Measurements from ENCODE around the gene MAP2.

Gene MAP2

DNA sequence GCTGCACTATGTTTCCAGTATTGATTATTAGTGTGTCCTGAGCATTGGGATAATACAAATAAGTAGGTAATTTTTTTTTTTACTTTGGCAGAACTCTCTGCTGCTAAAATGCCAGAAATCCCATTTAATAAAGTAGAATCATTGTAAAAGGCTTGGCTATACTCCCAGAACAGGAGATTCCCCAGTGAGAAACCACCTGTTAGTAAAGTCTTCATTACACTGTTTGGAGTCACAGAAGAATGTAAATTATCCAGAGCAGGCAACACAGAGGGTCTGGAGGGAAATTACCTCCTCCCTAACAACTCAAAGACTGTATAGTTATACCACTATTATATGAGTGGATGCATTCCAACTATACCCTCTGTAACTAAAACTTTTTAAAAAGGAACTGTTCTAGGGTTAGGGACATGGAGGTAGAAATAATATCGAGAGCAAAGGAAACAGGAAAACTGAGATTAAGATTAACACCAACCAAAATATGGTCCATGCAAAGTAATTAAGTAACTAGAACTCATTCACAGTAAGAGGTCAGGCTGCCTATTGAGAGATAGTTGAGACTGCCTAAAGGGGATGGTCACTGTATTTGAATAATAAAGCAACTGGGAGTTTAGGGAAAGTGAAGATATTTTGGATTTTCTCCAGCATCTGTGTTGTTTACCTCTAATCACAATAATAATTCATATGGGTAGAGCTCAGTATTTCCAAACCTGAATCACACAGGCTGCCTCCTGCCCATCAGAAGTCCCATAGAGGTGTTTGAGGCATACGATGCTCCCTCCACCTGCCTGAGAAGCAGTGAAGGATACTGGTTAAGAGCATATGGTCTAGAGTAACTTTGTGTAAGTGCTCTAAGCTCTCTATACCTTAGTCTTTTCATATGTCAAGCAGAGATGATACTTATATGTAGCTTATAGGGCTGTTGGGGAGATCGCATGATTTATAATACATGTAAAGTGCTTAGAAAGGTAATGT is 34.4 kb downstream of the MAP2 start:
- H3K27ac ChIP-seq: no peak overlapping the region
- TF ChIP-seq Cebpa-rat (IDR thresholded peaks at IDR 0.05): no peak
- H3K9ac ChIP-seq: no peak overlapping the region
- no peaks in the 10 kb centered on the region for H4K20me1 ChIP-seq
- no peaks in the 10 kb centered on the region for H3K27me3 ChIP-seq
- no peaks in the 10 kb centered on the region for H3K36me3 ChIP-seq
- H3K4me3 ChIP-seq: no peak overlapping the region
- no peak overlapping the region for H3K4me2 ChIP-seq
- H3K9me3 ChIP-seq: no peaks in the 10 kb centered on the region; the same call in 1 of the 2 replicates
- peaks cover 6% of the 10 kb centered on the region; the same call in 1 of the 2 replicates for H3K4me1 ChIP-seq

DNA sequence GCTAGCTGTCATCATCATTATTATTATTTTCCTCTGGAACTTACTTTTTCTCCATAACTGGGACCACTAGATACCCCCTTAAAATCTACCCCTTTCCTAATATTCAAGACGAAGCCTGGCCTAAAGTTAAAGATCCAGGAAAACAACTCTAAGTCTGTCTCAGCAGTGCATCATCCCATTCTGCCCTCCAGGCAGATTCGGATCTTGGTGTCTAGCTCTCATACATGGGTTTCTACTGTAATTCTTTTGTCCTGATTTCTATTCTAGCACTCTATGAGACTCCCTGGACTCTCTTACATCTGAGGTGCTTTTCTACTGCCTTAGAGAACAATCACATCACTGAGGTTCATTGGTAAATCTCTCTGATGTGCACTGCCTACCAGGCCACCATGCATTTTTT is 35.5 kb downstream of the MAP2 start:
- no peak overlapping the region for H3K4me3 ChIP-seq
- H3K36me3 ChIP-seq: no peaks in the 10 kb centered on the region
- TF ChIP-seq Cebpa-rat (IDR thresholded peaks at IDR 0.05): no peak
- H4K20me1 ChIP-seq: no peaks in the 10 kb centered on the region
- no peaks in the 10 kb centered on the region for H3K9me3 ChIP-seq
- H3K27ac ChIP-seq: no peak overlapping the region
- H3K4me2 ChIP-seq: no peak overlapping the region
- peaks cover 12% of the 10 kb centered on the region; the same call in 1 of the 2 replicates for H3K4me1 ChIP-seq
- no peaks in the 10 kb centered on the region for H3K27me3 ChIP-seq
- no peak overlapping the region for H3K9ac ChIP-seq

DNA sequence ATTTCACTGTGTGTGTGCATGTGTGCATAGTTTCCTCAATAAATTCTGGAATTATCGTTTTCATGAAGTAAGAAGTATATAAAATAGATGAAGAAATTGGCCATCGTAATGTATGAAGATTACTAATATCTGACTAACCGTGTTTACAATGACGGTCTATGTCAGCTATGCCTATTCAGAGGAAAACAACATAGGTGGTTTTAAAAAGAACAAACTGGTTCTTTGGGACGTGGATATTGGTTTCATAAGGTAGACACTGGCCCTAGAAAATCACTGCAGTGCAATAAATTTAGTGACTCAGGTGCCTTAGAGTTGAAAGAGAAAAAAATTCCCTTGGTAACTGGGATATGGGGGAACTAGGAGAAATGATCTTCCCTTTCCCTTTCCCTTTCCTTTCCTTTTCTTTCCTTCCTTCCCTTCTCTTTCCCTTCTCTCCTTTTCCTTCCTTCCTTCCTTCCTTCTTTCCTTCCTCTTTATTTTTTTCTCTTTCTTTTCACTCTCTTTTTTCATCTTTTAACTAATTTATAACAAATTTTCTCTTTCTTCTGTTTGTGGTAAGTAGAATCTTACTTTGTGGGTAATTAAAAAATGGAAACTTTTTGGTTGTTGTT is 36.4 kb downstream of the MAP2 start:
- no peaks in the 10 kb centered on the region for H3K27me3 ChIP-seq
- no peak overlapping the region for H3K27ac ChIP-seq
- no peaks in the 10 kb centered on the region for H3K9me3 ChIP-seq
- H3K4me2 ChIP-seq: no peak overlapping the region
- H3K4me1 ChIP-seq: peaks cover 12% of the 10 kb centered on the region; the same call in 1 of the 2 replicates
- no peak for TF ChIP-seq Cebpa-rat (IDR thresholded peaks at IDR 0.05)
- H4K20me1 ChIP-seq: no peaks in the 10 kb centered on the region
- no peaks in the 10 kb centered on the region for H3K36me3 ChIP-seq
- H3K4me3 ChIP-seq: no peak overlapping the region
- no peak overlapping the region for H3K9ac ChIP-seq

DNA sequence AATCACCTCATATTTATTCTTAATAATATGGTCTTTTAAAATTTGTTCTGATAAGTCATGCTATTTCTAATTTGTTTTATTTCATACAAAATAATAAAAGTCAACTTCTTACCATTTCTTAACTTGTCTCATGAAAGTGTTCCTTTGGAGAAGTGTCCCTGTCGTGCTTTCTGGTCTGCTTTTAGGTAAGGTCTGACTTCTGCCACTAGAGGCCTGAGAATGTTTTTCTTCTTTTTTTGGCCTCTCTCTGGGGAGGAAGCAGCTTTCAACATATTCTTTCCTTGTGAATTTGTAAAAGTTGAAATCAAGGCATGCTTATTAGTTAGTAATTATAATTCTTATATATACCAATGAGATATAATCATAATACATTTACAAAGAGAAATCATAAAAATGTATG is 39.4 kb downstream of the MAP2 start:
- H3K9me3 ChIP-seq: no peaks in the 10 kb centered on the region

DNA sequence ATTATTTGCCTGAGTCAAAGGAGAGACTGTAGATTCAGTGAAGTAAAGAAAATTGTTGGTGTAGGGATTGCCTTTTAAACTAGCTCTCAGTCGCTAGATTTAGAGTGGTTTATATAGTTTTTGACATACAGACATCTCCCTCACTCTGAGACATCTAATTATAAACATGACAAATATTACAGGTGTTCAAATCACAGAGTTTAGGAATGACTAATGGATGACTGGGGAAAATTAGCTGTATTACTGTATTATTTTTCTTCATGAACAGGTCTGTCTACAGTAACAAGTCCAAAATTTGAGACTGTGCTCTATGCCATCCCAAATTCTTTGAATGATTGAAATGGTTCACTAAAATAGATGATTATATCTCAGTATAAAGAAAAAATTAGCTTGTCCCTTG is 40.0 kb downstream of the MAP2 start:
- H3K4me2 ChIP-seq: peak overlapping the region; percentile 26
- no peaks in the 10 kb centered on the region for H4K20me1 ChIP-seq
- H3K9me3 ChIP-seq: no peaks in the 10 kb centered on the region
- H3K27me3 ChIP-seq: no peaks in the 10 kb centered on the region
- no peak overlapping the region for H3K4me3 ChIP-seq
- no peak overlapping the region for H3K27ac ChIP-seq
- H3K4me1 ChIP-seq: peaks cover 12% of the 10 kb centered on the region; the same call in 1 of the 2 replicates
- H3K9ac ChIP-seq: no peak overlapping the region
- no peaks in the 10 kb centered on the region for H3K36me3 ChIP-seq
- TF ChIP-seq Cebpa-rat (IDR thresholded peaks at IDR 0.05): no peak

More for the DNA sequence above, 39.4 kb downstream of the MAP2 start:
- no peaks in the 10 kb centered on the region for H3K27me3 ChIP-seq
- no peak overlapping the region for H3K4me3 ChIP-seq
- H3K4me2 ChIP-seq: peak overlapping the region; percentile 26
- H3K27ac ChIP-seq: no peak overlapping the region
- H4K20me1 ChIP-seq: no peaks in the 10 kb centered on the region
- H3K4me1 ChIP-seq: peaks cover 12% of the 10 kb centered on the region; the same call in 1 of the 2 replicates
- no peak overlapping the region for H3K9ac ChIP-seq
- no peak for TF ChIP-seq Cebpa-rat (IDR thresholded peaks at IDR 0.05)
- H3K36me3 ChIP-seq: no peaks in the 10 kb centered on the region

DNA sequence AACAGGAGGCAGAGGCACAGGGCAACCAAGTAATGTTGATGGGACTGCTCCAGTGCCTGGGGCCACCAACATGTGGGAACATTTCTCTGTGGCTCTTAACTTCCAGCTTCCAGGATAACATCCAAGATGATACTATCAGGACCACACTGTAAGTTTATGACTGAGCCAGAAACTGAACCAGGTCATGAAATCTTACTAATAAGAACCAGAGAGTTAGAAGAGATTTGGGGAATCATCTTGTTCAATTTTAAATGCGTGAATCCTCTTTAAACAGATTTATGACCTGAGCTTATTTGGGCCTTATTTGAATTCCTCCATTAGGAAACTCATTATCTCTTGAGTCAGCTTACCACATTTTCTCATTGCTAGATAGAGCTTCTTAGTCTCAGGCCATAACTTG is 45.0 kb downstream of the MAP2 start:
- Histone ChIP-seq H3K9ac (no peak overlapping the region), H3K27ac (no peak overlapping the region), H3K9me3 (no peaks in the 10 kb centered on the region), H3K4me1 (peaks cover 17% of the 10 kb centered on the region), H3K4me3 (no peak overlapping the region), H3K27me3 (no peaks in the 10 kb centered on the region), H3K4me2 (no peak overlapping the region), H4K20me1 (no peaks in the 10 kb centered on the region), H3K36me3 (no peaks in the 10 kb centered on the region)
- TF ChIP-seq Cebpa-rat (IDR thresholded peaks at IDR 0.05): no peak

DNA sequence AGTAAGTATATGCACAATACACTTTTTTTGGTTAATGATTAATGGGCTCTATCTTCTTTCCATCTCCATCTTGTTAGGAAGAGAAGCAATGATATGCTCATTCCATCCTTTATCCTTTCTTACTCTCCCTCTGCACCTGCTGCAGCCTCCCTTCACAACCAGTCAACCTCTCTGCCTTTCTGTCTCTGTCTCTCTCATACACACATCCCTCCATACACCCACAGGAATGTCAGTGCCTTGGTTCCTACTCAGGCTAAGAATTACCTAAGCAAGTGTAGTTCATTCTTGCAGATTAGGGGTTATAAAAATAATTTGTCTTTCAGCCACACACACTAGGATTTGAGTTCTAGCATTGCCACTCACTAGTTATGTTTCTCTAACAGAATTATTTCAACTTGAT is 45.6 kb downstream of the MAP2 start:
- no peak for TF ChIP-seq Cebpa-rat (IDR thresholded peaks at IDR 0.05)
- H3K4me3 ChIP-seq: no peak overlapping the region
- no peak overlapping the region for H3K27ac ChIP-seq
- no peaks in the 10 kb centered on the region for H3K27me3 ChIP-seq
- H3K4me1 ChIP-seq: peaks cover 23% of the 10 kb centered on the region
- no peak overlapping the region for H3K4me2 ChIP-seq
- no peaks in the 10 kb centered on the region for H3K36me3 ChIP-seq
- H4K20me1 ChIP-seq: no peaks in the 10 kb centered on the region
- no peak overlapping the region for H3K9ac ChIP-seq
- H3K9me3 ChIP-seq: no peaks in the 10 kb centered on the region

DNA sequence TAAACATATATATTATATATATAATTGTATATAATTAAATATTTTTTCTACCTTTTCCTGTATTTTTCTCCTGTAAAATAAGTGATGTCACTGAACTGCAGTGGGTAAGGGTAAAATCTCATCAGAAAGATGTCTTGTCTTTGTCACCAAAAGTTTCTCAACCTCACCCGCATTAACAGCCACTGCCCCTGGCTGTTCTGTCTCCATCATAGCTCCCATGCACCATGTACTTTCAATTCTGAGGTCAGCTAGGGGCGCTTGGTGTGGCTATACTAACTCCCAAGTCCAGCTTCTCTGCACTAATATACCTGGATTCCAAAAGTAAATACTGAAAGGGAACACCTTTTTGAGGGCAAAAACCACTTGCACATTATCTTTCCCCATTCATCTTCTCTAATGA is 46.6 kb downstream of the MAP2 start:
- Histone ChIP-seq H3K4me1 (peaks cover 28% of the 10 kb centered on the region), H3K27me3 (no peaks in the 10 kb centered on the region), H3K4me3 (no peak overlapping the region), H4K20me1 (no peaks in the 10 kb centered on the region), H3K9ac (no peak overlapping the region), H3K27ac (no peak overlapping the region), H3K4me2 (no peak overlapping the region), H3K36me3 (no peaks in the 10 kb centered on the region), H3K9me3 (no peaks in the 10 kb centered on the region)
- no peak for TF ChIP-seq Cebpa-rat (IDR thresholded peaks at IDR 0.05)

DNA sequence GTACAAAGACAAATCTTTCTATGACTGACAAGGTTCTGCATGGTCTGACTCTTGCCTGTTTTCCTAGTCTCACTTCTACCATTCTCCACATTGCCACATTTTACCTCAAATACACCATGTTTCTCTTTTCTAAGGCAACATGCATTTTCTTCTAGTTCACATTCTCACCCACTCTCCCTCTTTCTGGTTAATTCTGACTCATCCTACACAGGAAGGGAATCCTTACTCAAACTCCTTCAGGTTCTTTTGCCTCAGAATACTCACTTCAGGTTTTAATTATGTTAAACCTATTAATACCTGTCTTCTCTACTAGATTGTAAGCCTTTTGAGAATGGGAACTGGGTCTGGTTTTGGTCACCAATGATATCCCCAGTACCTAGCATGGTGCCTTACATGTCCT is 47.2 kb downstream of the MAP2 start:
- Histone ChIP-seq H3K36me3 (no peaks in the 10 kb centered on the region), H3K4me2 (no peak overlapping the region), H3K4me3 (no peak overlapping the region), H3K27ac (no peak overlapping the region), H3K9me3 (no peaks in the 10 kb centered on the region), H3K4me1 (peaks cover 28% of the 10 kb centered on the region), H3K9ac (no peak overlapping the region), H3K27me3 (no peaks in the 10 kb centered on the region), H4K20me1 (no peaks in the 10 kb centered on the region)
- no peak for TF ChIP-seq Cebpa-rat (IDR thresholded peaks at IDR 0.05)

Data from BLaER1 (cell line).